HG02759 (cell line): Measurements from ENCODE around the gene CD300LD.
"Not testable (repeated sequence)": the region's sequence is repeated elsewhere in the genome, so short reads cannot be mapped to it uniquely, and the experiment has no call there.

Experiments
- ATAC-seq: cut with Tn5 transposase; IDR thresholded peaks from one replicate; pipeline ENCODE4 v1.9.1; 2021; ENCODE audit warnings: mild to moderate bottlenecking, moderate library complexity; ENCODE audit not compliant: unreplicated experiment

CD300LD gene

GRCh38 chr17:74573635-74574034 lies 18.4 kb downstream of the CD300LD start:
- not testable (repeated sequence) for ATAC-seq

GRCh38 chr17:74573169-74573568 lies 18.9 kb downstream of the CD300LD start:
- no peak for ATAC-seq

- ATAC-seq = no peak
Observed at GRCh38 chr17:74571621-74572270, 20.3 kb downstream of the CD300LD start.

DNA sequence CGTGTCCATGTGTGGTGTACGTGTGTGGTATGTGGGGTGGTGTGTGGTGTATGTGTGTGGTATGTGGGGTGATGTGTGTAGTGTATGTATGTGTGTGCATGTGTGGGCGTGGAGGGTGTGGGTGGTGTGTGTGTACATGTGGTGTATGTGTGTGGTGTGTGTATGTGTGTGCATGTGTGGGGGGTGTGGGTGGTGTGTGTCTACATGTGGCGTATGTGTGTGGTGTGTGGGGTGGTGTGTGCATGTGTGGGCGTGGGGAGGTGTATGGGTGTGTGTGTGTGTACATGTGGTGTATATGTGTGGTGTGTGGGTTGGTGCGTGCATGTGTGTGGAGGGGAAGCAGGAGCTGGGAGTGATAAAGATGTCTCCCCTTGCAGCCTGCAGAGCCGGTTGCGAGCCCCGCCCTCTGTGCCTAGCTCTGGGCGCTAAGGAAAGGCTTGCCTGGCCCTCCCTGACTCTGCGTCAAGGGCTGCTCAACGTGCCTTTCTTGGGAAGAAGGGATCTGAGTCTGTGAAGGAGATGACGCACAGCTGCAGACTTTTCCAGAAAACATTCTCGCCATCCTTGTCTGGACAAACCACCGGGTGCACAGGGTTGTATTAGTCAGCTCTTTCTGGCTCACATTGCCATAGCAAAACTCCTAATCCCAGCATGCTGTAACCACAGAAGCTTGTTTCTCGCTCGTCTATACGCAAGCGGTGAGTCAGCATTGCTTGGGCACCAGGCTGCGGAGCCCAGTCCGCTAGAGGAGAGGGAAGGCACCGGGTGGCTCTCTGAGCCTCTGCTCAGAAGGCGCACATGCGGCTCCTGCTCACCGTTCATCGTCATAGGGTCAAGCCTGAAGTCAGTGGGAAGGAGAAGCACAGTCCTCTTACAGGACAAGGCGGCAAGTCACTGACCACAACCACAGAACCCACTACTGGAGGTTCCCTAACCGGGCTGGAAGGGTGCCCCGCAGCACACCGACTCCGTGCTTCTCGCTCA lies 22.8 kb downstream of the CD300LD start:
- no peak for ATAC-seq

DNA sequence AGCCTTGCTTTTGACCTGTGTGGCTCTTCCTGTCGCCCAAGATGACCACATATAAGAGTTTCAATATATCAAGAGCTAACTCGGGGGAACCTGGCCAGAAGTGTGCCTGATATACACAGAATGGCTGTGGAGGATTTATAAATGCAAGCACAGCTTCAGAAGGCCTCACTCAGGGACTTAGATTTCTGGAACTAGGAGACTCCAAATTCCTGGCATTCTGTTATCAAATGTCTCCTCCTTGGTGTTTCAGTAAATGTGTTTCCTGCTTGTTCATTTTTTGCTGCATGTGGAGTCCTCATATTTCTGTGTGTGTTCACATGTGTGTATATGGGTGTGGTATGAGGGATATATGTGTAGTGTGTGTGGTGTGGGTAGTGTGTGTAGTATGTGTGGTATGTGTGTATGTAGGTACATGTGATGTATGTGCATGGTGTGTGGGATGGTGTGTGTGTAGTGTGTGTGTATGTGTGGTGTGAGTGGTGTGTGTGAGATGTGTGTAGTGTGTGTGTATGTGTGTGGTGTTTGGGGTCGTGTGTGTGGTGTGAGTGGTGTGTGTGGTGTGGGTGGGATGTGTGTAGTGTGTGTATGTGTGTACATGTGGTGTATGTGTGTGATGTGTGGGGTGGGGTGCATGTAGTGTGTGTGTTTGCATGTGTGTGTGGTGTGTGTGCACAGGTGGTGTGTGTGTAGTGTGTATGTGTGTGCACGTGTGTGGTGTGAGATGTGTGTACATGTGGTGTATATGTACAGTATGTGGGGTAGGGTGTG lies 23.8 kb downstream of the CD300LD start:
- no peak for ATAC-seq

DNA sequence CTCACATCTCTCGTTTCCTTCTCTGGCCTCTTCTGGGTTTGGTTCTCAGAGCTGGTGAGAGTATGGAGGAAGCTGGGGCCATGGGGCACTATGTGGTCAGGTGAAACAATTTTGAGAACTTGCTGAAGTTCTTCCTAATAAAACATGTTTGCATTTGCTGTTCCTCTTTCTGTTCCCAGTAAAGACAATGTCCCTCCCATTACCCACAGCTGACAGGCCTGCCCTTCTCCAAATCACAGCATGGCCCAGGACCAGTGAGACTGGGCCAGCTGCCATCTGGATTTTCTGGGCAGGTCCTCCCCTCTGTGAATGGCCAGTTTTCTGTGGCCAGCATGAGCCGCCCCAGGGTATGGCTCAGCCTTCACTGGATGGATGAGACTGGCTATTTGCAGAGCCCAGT lies 24.7 kb downstream of the CD300LD start, which contains the start of gene CD300H:
TSS of gene CD300H (minus strand) at position 113 of the 400 bp plus-strand sequence.
- no peak for ATAC-seq

- no peak for ATAC-seq
Observed at GRCh38 chr17:74566132-74566753, 25.8 kb downstream of the CD300LD start.

- no peak for ATAC-seq
Observed at GRCh38 chr17:74565126-74565525, 27.0 kb downstream of the CD300LD start.

DNA sequence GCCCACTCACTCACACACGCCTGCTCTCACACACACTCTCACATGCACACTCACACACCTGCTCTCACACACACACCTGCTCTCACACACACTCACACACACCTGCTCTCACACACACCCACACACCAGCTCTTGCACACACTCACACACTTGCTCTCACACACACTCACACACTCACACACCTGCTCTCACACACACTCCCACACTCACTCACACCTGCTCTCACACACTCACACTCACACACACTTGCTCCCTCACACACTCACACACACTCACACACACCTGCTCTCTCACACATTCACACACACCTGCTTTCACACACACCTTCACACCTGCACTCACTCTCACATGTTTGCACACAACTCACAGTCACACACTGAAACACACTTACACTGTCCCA lies 28.7 kb downstream of the CD300LD start:
- ATAC-seq = no peak

DNA sequence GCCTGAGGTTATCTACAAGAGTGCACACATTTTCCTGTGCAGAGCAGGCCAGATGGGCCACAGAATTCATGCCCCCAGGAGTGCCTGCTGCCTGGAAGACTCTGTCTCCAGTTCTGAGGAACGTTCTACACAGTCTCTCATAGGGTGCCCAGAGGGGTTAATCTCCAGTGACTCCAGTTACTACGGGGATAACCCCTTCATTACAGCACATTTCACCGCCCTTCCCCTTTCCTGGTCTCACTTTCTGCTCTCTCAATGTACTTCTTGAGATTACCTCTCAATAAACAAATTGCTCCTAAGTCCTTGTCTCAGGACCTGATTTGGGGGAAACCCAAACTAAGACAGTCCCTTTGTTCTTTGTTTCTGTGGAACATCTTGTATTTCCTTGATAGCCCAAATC lies 30.5 kb downstream of the CD300LD start:
- no peak for ATAC-seq

DNA sequence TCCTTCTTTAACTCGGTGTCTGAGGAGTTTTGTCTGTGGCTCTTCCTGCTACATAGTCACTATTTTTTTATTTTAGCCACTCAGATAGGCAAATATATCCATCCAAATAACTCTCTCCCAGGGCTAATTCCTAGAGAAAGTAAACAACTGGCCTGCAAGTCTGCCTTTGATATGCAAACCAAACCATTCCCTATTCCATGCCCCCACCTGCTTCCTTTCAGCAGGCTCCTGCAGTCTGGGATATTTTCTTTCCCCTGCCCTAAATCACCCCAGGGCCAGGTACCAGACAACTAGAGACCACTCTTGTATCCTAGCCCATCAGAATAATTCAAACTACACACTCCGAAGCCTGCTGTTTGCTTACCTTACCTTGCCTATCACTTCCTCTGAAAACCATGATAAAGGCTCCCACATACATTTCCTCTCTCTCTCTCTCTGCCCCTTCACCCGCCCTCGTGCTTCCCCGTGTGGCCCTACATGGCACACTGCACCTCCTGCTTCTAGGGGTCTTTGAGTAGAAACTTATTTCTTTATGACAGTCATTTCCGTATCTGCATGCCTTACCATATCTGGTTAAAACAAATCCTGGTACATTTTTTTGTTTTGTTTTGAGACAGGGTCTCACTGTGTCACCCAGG lies 33.1 kb downstream of the CD300LD start:
- ATAC-seq = no peak

DNA sequence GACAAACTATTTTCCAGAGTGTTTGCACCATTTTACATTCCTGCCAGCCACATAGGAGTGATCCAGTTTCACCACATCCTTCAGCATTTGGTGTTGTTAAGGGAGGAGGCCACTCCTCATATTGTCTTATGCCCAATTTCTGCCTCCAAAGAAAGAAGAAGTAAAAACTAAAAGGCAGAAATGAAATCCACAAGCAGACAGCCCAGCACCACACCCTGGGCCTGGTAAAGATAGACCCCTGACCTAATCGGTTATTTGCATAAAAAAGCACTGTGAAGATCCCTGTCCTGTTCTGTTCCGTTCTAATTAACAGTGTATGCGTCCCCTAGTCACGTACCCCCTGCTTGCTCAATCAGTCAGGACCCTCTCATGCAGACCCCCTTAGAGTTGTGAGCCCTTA lies 33.7 kb downstream of the CD300LD start:
- not testable (repeated sequence) for ATAC-seq

GRCh38 chr17:74555427-74555940 lies 36.6 kb downstream of the CD300LD start:
- no peak for ATAC-seq

- ATAC-seq = no peak
Observed at GRCh38 chr17:74554909-74555308, 37.2 kb downstream of the CD300LD start.

- ATAC-seq = no peak
Observed at GRCh38 chr17:74552037-74552436, 40.0 kb downstream of the CD300LD start.

- no peak for ATAC-seq
Observed at GRCh38 chr17:74550602-74551001, 41.5 kb downstream of the CD300LD start.

- no peak for ATAC-seq
Observed at GRCh38 chr17:74549343-74549742, 42.7 kb downstream of the CD300LD start.

GRCh38 chr17:74547736-74548135 lies 44.3 kb downstream of the CD300LD start:
- ATAC-seq = no peak

DNA sequence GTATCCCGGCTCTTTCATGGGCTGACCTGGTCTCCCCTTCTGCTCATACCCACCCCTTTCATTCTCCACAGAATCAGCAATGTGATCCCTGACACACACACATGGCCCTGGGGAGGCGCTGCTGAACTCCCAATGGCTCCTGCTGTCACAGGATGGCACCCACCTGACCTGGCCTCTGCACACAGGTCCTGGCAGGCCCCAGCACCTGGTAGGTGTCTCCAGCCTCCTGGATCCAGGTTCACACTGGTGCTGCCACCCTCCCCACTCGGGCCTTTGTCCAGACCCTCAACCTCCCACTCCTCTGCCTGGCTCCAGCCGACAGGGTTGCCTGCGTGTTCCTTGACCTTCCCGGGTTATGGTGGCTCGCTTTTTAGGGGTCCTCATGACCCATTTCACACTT lies 44.8 kb downstream of the CD300LD start:
- no peak for ATAC-seq

- ATAC-seq = no peak
Observed at GRCh38 chr17:74546586-74546985, 45.5 kb downstream of the CD300LD start.
